ENCODE data around the gene PPP4R1. TPM values are rescaled to one million over a fixed set of nuclear protein-coding genes. Genes with fewer than 3 reads are reported as not detected.

Gene PPP4R1
- total and polyA plus RNA-seq, 8 donors, result 13.7 to 55.1 (median 34.8) TPM

GRCh38 chr18:9596226-9596625, 18.1 kb downstream of the PPP4R1 start:
- ATAC-seq, result no peak
- Histone ChIP-seq H3K4me1 (peaks cover 5 to 16% (median 13%) of the 10 kb centered on the region in 3 donors), H3K36me3 (no peaks in the 10 kb centered on the region), H3K27ac (no peak overlapping the region), H3K27me3 (no peaks in the 10 kb centered on the region), H3K9me3 (no peaks in the 10 kb centered on the region), H3K4me3 (no peak overlapping the region)
- 85 to 88% methylated on average over 3 of the region's 3 CpGs for WGBS, 2 donors
- no peak for FAIRE-seq
- TF ChIP-seq CTCF (IDR thresholded peaks at IDR 0.05), result no peak
- intact Hi-C loops (cut with DNase I), result no loop called here
- DNase-seq, result no peak

- Histone ChIP-seq H3K4me1 (peaks cover 5 to 18% (median 13%) of the 10 kb centered on the region in 3 donors), H3K27me3 (no peaks in the 10 kb centered on the region), H3K4me3 (no peak overlapping the region), H3K27ac (no peak overlapping the region), H3K9me3 (no peaks in the 10 kb centered on the region), H3K36me3 (no peaks in the 10 kb centered on the region)
- FAIRE-seq, result no peak
- intact Hi-C loops (cut with DNase I), result no loop called here
- DNase-seq, result no peak
- ATAC-seq, result peak; percentile 30 to 50 (median 40)
- 18 to 25% methylated on average over 1 of the region's 1 CpG for WGBS, 2 donors
- TF ChIP-seq CTCF (IDR thresholded peaks at IDR 0.05), result no peak
These were observed 19.3 kb downstream of the PPP4R1 start for GRCh38 chr18:9594823-9595596.

GRCh38 chr18:9587924-9588323, 26.4 kb downstream of the PPP4R1 start:
- WGBS, 2 donors, result 63 to 83% methylated on average over 4 of the region's 4 CpGs
- Histone ChIP-seq H3K27ac (no peak overlapping the region), H3K9me3 (no peaks in the 10 kb centered on the region), H3K4me3 (no peak overlapping the region), H3K4me1 (peaks cover 0 to 4% (median 3%) of the 10 kb centered on the region in 3 donors), H3K36me3 (peaks cover 0 to 26% (median 10%) of the 10 kb centered on the region in 3 donors), H3K27me3 (no peaks in the 10 kb centered on the region)
- no peak for ATAC-seq
- intact Hi-C loops (cut with DNase I), result loop anchor here in 1 of 3 donors (10.0 kb wide), 1 partner anchor 127 kb away; no protein-coding TSS in a partner anchor
- no peak for TF ChIP-seq CTCF (IDR thresholded peaks at IDR 0.05)
- no peak for DNase-seq
- no peak for FAIRE-seq

GRCh38 chr18:9586814-9587213, 27.5 kb downstream of the PPP4R1 start:
- DNase-seq (no peak), ATAC-seq (no peak), FAIRE-seq (no peak)
- intact Hi-C loops (cut with DNase I), result loop anchor here in 1 of 3 donors (10.0 kb wide), 1 partner anchor 128 kb away; no protein-coding TSS in a partner anchor
- whole genome bisulfite sequencing, 2 donors, result 94 to 96% methylated on average over 3 of the region's 3 CpGs
- no peaks in the 10 kb centered on the region for H3K9me3 ChIP-seq
- no peak for TF ChIP-seq CTCF (IDR thresholded peaks at IDR 0.05)
- peaks cover 0 to 3% (median 0%) of the 10 kb centered on the region in 3 donors for H3K4me1 ChIP-seq
- no peak overlapping the region for H3K4me3 ChIP-seq
- peaks cover 0 to 33% (median 10%) of the 10 kb centered on the region in 3 donors for H3K36me3 ChIP-seq
- H3K27me3 ChIP-seq, result no peaks in the 10 kb centered on the region
- no peak overlapping the region for H3K27ac ChIP-seq

- no peak for ATAC-seq
- H3K27me3 ChIP-seq, result no peaks in the 10 kb centered on the region
- no peak for TF ChIP-seq CTCF (IDR thresholded peaks at IDR 0.05)
- no peak overlapping the region for H3K4me3 ChIP-seq
- FAIRE-seq, result no peak
- intact Hi-C loops (cut with DNase I), result loop anchor here in 1 of 3 donors (10.0 kb wide), 1 partner anchor 133 kb away; no protein-coding TSS in a partner anchor
- H3K9me3 ChIP-seq, result no peaks in the 10 kb centered on the region
- no peak for DNase-seq
- peaks cover 3 to 37% (median 10%) of the 10 kb centered on the region in 3 donors for H3K36me3 ChIP-seq
- 95 to 97% methylated on average over 7 of the region's 7 CpGs for WGBS, 2 donors
- H3K4me1 ChIP-seq, result no peaks in the 10 kb centered on the region
- H3K27ac ChIP-seq, result no peak overlapping the region
These were observed 32.7 kb downstream of the PPP4R1 start for GRCh38 chr18:9581667-9582066.

All from pancreas (tissue), 10 donors.